ENCODE measurements around the gene EPHA8. TPM values are rescaled to one million over a fixed set of nuclear protein-coding genes. Genes with fewer than 3 reads are reported as not detected.

The EPHA8 gene
- polyA plus RNA-seq, 1 of the 3 experiments (the other 2 are of a cell fraction), result 0.02 TPM

DNA sequence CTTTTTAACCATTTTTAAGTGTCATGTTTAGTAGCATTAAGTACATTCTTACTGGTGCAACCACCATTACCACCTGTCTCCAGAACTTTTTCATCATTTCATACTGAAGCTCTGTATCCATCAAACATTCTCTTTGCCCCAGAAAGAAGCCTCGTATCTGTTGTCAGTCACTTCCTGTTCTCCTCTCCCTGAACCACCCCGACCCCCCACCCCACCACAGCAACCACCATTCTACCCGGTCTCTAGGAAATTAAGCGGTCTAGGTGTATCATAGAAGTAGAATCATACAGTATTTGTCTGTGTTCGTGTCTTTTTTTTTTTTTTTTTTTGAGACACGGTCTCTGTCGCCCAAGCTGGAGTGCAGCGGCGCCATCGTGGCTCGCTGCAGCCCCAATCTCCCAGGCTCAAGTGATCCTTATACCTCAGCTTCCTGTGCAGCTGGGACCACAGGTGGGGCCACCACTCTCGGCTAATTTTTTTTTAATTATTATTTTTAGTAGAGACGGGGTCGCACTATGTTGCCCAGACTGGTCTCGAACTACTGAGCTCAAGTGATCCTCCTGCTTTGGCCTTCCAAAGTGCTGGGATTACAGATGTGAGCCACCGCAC lies 23.7 kb upstream of the EPHA8 start:
- H3K36me3 ChIP-seq (replicated peaks in 1 of 2; ENCODE audit: control insufficient read depth in 1 of 2, insufficient read depth in 2 of 2, low read length in 1 of 2), result no peaks in the 10 kb centered on the region
- H3K4me2 ChIP-seq, result no peak overlapping the region
- no peaks in the 10 kb centered on the region; a peak in 1 of 4 replicates for H3K4me1 ChIP-seq (ENCODE audit: control insufficient read depth in 1 of 2, insufficient read depth in 2 of 2, low read depth in 1 of 2, low read length in 1 of 2)
- no peaks in the 10 kb centered on the region for H3K9me3 ChIP-seq
- DNase-seq, result no peak
- 89% methylated on average over 16 of the region's 16 CpGs for WGBS (ENCODE audit: low lambda C conversion rate)
- ChIA-PET CTCF (interaction anchor here (0.8 to 4.8 kb wide), 2 partner anchors 12 to 102 kb away, joined by 4 to 33 read pairs; no protein-coding TSS in a partner anchor), POLR2A (interaction anchor here (0.8 kb wide), 1 partner anchor 45 kb away, joined by 3 read pairs; no protein-coding TSS in a partner anchor)
- TF ChIP-seq RAD21 (IDR thresholded peaks at IDR 0.05; ENCODE audit: low read length), result no peak
- TF ChIP-seq NRF1 (IDR thresholded peaks at IDR 0.05; ENCODE audit: low read depth, low read length), result no peak
- no peak for TF ChIP-seq ELF1 (IDR thresholded peaks at IDR 0.05)
- TF ChIP-seq, protein P1, sequence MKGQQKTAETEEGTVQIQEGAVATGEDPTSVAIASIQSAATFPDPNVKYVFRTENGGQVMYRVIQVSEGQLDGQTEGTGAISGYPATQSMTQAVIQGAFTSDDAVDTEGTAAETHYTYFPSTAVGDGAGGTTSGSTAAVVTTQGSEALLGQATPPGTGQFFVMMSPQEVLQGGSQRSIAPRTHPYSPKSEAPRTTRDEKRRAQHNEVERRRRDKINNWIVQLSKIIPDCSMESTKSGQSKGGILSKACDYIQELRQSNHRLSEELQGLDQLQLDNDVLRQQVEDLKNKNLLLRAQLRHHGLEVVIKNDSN (IDR thresholded peaks at IDR 0.05; ENCODE audit: borderline replicate concordance, low read depth), result no peak
- no peak for TF ChIP-seq MXI1 (IDR thresholded peaks at IDR 0.05; ENCODE audit: low read depth, low read length)
- no peak for TF ChIP-seq RCOR1 (IDR thresholded peaks at IDR 0.05; ENCODE audit: low read length)
- no peak for TF ChIP-seq YY1 (IDR thresholded peaks at IDR 0.05; ENCODE audit: low read depth)
- no peak for TF ChIP-seq TCF12 (IDR thresholded peaks at IDR 0.05)
- TF ChIP-seq, protein P2, sequence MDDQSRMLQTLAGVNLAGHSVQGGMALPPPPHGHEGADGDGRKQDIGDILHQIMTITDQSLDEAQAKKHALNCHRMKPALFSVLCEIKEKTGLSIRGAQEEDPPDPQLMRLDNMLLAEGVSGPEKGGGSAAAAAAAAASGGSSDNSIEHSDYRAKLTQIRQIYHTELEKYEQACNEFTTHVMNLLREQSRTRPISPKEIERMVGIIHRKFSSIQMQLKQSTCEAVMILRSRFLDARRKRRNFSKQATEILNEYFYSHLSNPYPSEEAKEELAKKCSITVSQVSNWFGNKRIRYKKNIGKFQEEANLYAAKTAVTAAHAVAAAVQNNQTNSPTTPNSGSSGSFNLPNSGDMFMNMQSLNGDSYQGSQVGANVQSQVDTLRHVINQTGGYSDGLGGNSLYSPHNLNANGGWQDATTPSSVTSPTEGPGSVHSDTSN (IDR thresholded peaks at IDR 0.05), result no peak
- TF ChIP-seq EP300 (IDR thresholded peaks at IDR 0.05; ENCODE audit: borderline replicate concordance in 1 of 2, low read depth in 1 of 2, low read length in 1 of 2), result no peak
- TF ChIP-seq, protein P3, sequence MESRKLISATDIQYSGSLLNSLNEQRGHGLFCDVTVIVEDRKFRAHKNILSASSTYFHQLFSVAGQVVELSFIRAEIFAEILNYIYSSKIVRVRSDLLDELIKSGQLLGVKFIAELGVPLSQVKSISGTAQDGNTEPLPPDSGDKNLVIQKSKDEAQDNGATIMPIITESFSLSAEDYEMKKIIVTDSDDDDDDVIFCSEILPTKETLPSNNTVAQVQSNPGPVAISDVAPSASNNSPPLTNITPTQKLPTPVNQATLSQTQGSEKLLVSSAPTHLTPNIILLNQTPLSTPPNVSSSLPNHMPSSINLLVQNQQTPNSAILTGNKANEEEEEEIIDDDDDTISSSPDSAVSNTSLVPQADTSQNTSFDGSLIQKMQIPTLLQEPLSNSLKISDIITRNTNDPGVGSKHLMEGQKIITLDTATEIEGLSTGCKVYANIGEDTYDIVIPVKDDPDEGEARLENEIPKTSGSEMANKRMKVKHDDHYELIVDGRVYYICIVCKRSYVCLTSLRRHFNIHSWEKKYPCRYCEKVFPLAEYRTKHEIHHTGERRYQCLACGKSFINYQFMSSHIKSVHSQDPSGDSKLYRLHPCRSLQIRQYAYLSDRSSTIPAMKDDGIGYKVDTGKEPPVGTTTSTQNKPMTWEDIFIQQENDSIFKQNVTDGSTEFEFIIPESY (IDR thresholded peaks at IDR 0.05; ENCODE audit: borderline replicate concordance, low read depth), result no peak
- TF ChIP-seq, protein P4, sequence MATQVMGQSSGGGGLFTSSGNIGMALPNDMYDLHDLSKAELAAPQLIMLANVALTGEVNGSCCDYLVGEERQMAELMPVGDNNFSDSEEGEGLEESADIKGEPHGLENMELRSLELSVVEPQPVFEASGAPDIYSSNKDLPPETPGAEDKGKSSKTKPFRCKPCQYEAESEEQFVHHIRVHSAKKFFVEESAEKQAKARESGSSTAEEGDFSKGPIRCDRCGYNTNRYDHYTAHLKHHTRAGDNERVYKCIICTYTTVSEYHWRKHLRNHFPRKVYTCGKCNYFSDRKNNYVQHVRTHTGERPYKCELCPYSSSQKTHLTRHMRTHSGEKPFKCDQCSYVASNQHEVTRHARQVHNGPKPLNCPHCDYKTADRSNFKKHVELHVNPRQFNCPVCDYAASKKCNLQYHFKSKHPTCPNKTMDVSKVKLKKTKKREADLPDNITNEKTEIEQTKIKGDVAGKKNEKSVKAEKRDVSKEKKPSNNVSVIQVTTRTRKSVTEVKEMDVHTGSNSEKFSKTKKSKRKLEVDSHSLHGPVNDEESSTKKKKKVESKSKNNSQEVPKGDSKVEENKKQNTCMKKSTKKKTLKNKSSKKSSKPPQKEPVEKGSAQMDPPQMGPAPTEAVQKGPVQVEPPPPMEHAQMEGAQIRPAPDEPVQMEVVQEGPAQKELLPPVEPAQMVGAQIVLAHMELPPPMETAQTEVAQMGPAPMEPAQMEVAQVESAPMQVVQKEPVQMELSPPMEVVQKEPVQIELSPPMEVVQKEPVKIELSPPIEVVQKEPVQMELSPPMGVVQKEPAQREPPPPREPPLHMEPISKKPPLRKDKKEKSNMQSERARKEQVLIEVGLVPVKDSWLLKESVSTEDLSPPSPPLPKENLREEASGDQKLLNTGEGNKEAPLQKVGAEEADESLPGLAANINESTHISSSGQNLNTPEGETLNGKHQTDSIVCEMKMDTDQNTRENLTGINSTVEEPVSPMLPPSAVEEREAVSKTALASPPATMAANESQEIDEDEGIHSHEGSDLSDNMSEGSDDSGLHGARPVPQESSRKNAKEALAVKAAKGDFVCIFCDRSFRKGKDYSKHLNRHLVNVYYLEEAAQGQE (IDR thresholded peaks at IDR 0.05; ENCODE audit: low read depth, low read length), result no peak
- TF ChIP-seq MEF2A (IDR thresholded peaks at IDR 0.05; ENCODE audit: borderline replicate concordance, low read depth), result no peak
- no peak for TF ChIP-seq SIN3A (IDR thresholded peaks at IDR 0.05; ENCODE audit: borderline replicate concordance, low read depth, low read length)
- TF ChIP-seq CHD2 (IDR thresholded peaks at IDR 0.05; ENCODE audit: low read length, partially characterized antibody), result no peak
- TF ChIP-seq GABPA (IDR thresholded peaks at IDR 0.05; ENCODE audit: low read depth), result no peak
- no peaks in the 10 kb centered on the region for H3F3A ChIP-seq (replicated peaks; ENCODE audit: insufficient read depth)
- H4K20me1 ChIP-seq (ENCODE audit: insufficient read depth), result no peaks in the 10 kb centered on the region
- H3K27ac ChIP-seq (ENCODE audit: low read depth in 2 of 2, low read length in 1 of 2), result no peak overlapping the region
- no peak overlapping the region for H3K4me3 ChIP-seq (ENCODE audit: low read depth in 2 of 2, low read length in 1 of 2)
- H3K9me2 ChIP-seq, result no peaks in the 10 kb centered on the region
- H3K27me3 ChIP-seq (ENCODE audit: insufficient read depth), result no peaks in the 10 kb centered on the region
- no peaks in the 10 kb centered on the region for H3K79me2 ChIP-seq (ENCODE audit: insufficient read depth)
- no peak overlapping the region for H3K9ac ChIP-seq
- H2AFZ ChIP-seq (ENCODE audit: low read depth), result no peak overlapping the region

Data from SK-N-SH (cell line).